ENCODE measurements around the gene GLCE.

Gene GLCE

GRCh38 chr15:69222002-69222474, 61.6 kb downstream of the GLCE start:
- H3K23ac ChIP-seq (ENCODE audit: low read length): no peak overlapping the region
- peak overlapping the region; percentile 10 for H3K18ac ChIP-seq (ENCODE audit: low read length)
- H3K4me2 ChIP-seq (ENCODE audit: low read length): no peak overlapping the region

GRCh38 chr15:69223083-69223813, 62.8 kb downstream of the GLCE start:
- Histone ChIP-seq H4K8ac (ENCODE audit: low read depth, low read length) (no peak overlapping the region), H2AK5ac (ENCODE audit: low read length) (no peak overlapping the region), H2BK120ac (ENCODE audit: insufficient read depth, low read length, poor library complexity) (no peak overlapping the region), H3K4me3 (ENCODE audit: low read depth, low read length) (no peak overlapping the region), H3K4me1 (ENCODE audit: control insufficient read depth in 1 of 2, insufficient read depth in 2 of 2, low read length in 2 of 2) (peaks cover 3% of the 10 kb centered on the region in 2 experiments), H3K36me3 (ENCODE audit: control insufficient read depth in 1 of 2, insufficient read depth in 2 of 2, low read length in 2 of 2) (peaks cover 0 to 3% of the 10 kb centered on the region in 2 experiments), H3K14ac (ENCODE audit: low read length) (no peak overlapping the region), H3K23ac (ENCODE audit: low read length) (no peak overlapping the region), H3K4ac (ENCODE audit: low read depth, low read length) (no peak overlapping the region), H3K27ac (ENCODE audit: low read depth, low read length) (no peak overlapping the region), H2BK5ac (ENCODE audit: low read depth, low read length, poor library complexity) (no peak overlapping the region), H4K91ac (ENCODE audit: low read depth, low read length) (no peak overlapping the region), H2AFZ (ENCODE audit: insufficient read depth, low read length, poor library complexity) (no peak overlapping the region), H3K27me3 (ENCODE audit: insufficient read depth, low read length) (no peaks in the 10 kb centered on the region), H2BK12ac (ENCODE audit: low read length) (no peak overlapping the region), H3K79me1 (ENCODE audit: low read length) (no peaks in the 10 kb centered on the region), H3K9me3 (ENCODE audit: insufficient read depth, low read depth, low read length) (no peaks in the 10 kb centered on the region), H3K79me2 (ENCODE audit: control insufficient read depth, insufficient read depth, low read length, poor library complexity) (no peaks in the 10 kb centered on the region), H3K18ac (ENCODE audit: low read length) (no peak overlapping the region), H3K9ac (ENCODE audit: low read length) (no peak overlapping the region), H4K12ac (ENCODE audit: low read depth, low read length) (no peak overlapping the region), H3K4me2 (ENCODE audit: low read length) (no peak overlapping the region)
- DNase-seq: no peak
- no CpG with 5 or more reads among the region's 4 CpGs for WGBS (ENCODE audit: extremely low coverage, insufficient coverage, insufficient read length)

More at GRCh38 chr15:69222002-69222474, 61.6 kb downstream of the GLCE start:
- no peak overlapping the region for H4K12ac ChIP-seq (ENCODE audit: low read depth, low read length)
- H3K4me3 ChIP-seq (ENCODE audit: low read depth, low read length): peak overlapping the region; percentile 34
- no peak overlapping the region for H3K4ac ChIP-seq (ENCODE audit: low read depth, low read length)
- H3K27me3 ChIP-seq (ENCODE audit: insufficient read depth, low read length): no peaks in the 10 kb centered on the region
- no peak overlapping the region for H3K14ac ChIP-seq (ENCODE audit: low read length)
- H2BK12ac ChIP-seq (ENCODE audit: low read length): no peak overlapping the region
- peaks cover 3% of the 10 kb centered on the region in 2 experiments for H3K4me1 ChIP-seq (ENCODE audit: control insufficient read depth in 1 of 2, insufficient read depth in 2 of 2, low read length in 2 of 2)
- H4K8ac ChIP-seq (ENCODE audit: low read depth, low read length): no peak overlapping the region
- no peak overlapping the region for H3K27ac ChIP-seq (ENCODE audit: low read depth, low read length)
- no peaks in the 10 kb centered on the region for H3K79me2 ChIP-seq (ENCODE audit: control insufficient read depth, insufficient read depth, low read length, poor library complexity)
- no peak overlapping the region for H4K91ac ChIP-seq (ENCODE audit: low read depth, low read length)
- DNase-seq: no peak
- no peak overlapping the region for H2AK5ac ChIP-seq (ENCODE audit: low read length)
- no peak overlapping the region for H2BK5ac ChIP-seq (ENCODE audit: low read depth, low read length, poor library complexity)
- H3K9me3 ChIP-seq (ENCODE audit: insufficient read depth, low read depth, low read length): no peaks in the 10 kb centered on the region
- H2BK120ac ChIP-seq (ENCODE audit: insufficient read depth, low read length, poor library complexity): no peak overlapping the region
- no CpG with 5 or more reads among the region's 6 CpGs for WGBS (ENCODE audit: extremely low coverage, insufficient coverage, insufficient read length)
- no peak overlapping the region for H2AFZ ChIP-seq (ENCODE audit: insufficient read depth, low read length, poor library complexity)
- H3K36me3 ChIP-seq (ENCODE audit: control insufficient read depth in 1 of 2, insufficient read depth in 2 of 2, low read length in 2 of 2): peaks cover 0 to 3% of the 10 kb centered on the region in 2 experiments
- H3K79me1 ChIP-seq (ENCODE audit: low read length): no peaks in the 10 kb centered on the region
- no peak overlapping the region for H3K9ac ChIP-seq (ENCODE audit: low read length)

- Histone ChIP-seq H3K27me3 (ENCODE audit: insufficient read depth, low read length) (no peaks in the 10 kb centered on the region), H2BK120ac (ENCODE audit: insufficient read depth, low read length, poor library complexity) (no peak overlapping the region), H3K18ac (ENCODE audit: low read length) (no peak overlapping the region), H3K9ac (ENCODE audit: low read length) (no peak overlapping the region), H3K4ac (ENCODE audit: low read depth, low read length) (no peak overlapping the region), H3K79me2 (ENCODE audit: control insufficient read depth, insufficient read depth, low read length, poor library complexity) (no peaks in the 10 kb centered on the region), H4K12ac (ENCODE audit: low read depth, low read length) (no peak overlapping the region), H2AK5ac (ENCODE audit: low read length) (no peak overlapping the region), H2BK5ac (ENCODE audit: low read depth, low read length, poor library complexity) (no peak overlapping the region), H3K4me1 (ENCODE audit: control insufficient read depth in 1 of 2, insufficient read depth in 2 of 2, low read length in 2 of 2) (peaks cover 3% of the 10 kb centered on the region in 2 experiments), H3K4me3 (ENCODE audit: low read depth, low read length) (no peak overlapping the region), H2BK12ac (ENCODE audit: low read length) (no peak overlapping the region), H3K14ac (ENCODE audit: low read length) (no peak overlapping the region), H3K36me3 (ENCODE audit: control insufficient read depth in 1 of 2, insufficient read depth in 2 of 2, low read length in 2 of 2) (peaks cover 2 to 3% of the 10 kb centered on the region in 2 experiments), H4K91ac (ENCODE audit: low read depth, low read length) (no peak overlapping the region), H4K8ac (ENCODE audit: low read depth, low read length) (no peak overlapping the region), H3K79me1 (ENCODE audit: low read length) (no peaks in the 10 kb centered on the region), H3K27ac (ENCODE audit: low read depth, low read length) (no peak overlapping the region), H3K4me2 (ENCODE audit: low read length) (no peak overlapping the region), H2AFZ (ENCODE audit: insufficient read depth, low read length, poor library complexity) (no peak overlapping the region), H3K23ac (ENCODE audit: low read length) (no peak overlapping the region), H3K9me3 (ENCODE audit: insufficient read depth, low read depth, low read length) (no peaks in the 10 kb centered on the region)
- WGBS (ENCODE audit: extremely low coverage, insufficient coverage, insufficient read length): no CpG with 5 or more reads among the region's 2 CpGs
- no peak for DNase-seq
Observed at GRCh38 chr15:69224383-69224782, 63.9 kb downstream of the GLCE start.

- H3K23ac ChIP-seq (ENCODE audit: low read length): no peak overlapping the region
- H4K8ac ChIP-seq (ENCODE audit: low read depth, low read length): no peak overlapping the region
- no peak overlapping the region for H3K14ac ChIP-seq (ENCODE audit: low read length)
- no peak overlapping the region for H2BK120ac ChIP-seq (ENCODE audit: insufficient read depth, low read length, poor library complexity)
- H4K91ac ChIP-seq (ENCODE audit: low read depth, low read length): no peak overlapping the region
- no peak overlapping the region for H4K12ac ChIP-seq (ENCODE audit: low read depth, low read length)
- no peak overlapping the region for H3K4me3 ChIP-seq (ENCODE audit: low read depth, low read length)
- H2BK5ac ChIP-seq (ENCODE audit: low read depth, low read length, poor library complexity): no peak overlapping the region
- peaks cover 3% of the 10 kb centered on the region in 2 experiments for H3K4me1 ChIP-seq (ENCODE audit: control insufficient read depth in 1 of 2, insufficient read depth in 2 of 2, low read length in 2 of 2)
- no peak overlapping the region for H2AK5ac ChIP-seq (ENCODE audit: low read length)
- H3K27me3 ChIP-seq (ENCODE audit: insufficient read depth, low read length): no peaks in the 10 kb centered on the region
- H2BK12ac ChIP-seq (ENCODE audit: low read length): no peak overlapping the region
- WGBS (ENCODE audit: extremely low coverage, insufficient coverage, insufficient read length): no CpG with 5 or more reads among the region's 2 CpGs
- H2AFZ ChIP-seq (ENCODE audit: insufficient read depth, low read length, poor library complexity): no peak overlapping the region
- H3K18ac ChIP-seq (ENCODE audit: low read length): no peak overlapping the region
- H3K9ac ChIP-seq (ENCODE audit: low read length): no peak overlapping the region
- DNase-seq: peak in 1 of 2 donors; percentile 47
- no peak overlapping the region for H3K27ac ChIP-seq (ENCODE audit: low read depth, low read length)
- H3K36me3 ChIP-seq (ENCODE audit: control insufficient read depth in 1 of 2, insufficient read depth in 2 of 2, low read length in 2 of 2): peaks cover 2 to 3% of the 10 kb centered on the region in 2 experiments
- H3K79me2 ChIP-seq (ENCODE audit: control insufficient read depth, insufficient read depth, low read length, poor library complexity): no peaks in the 10 kb centered on the region
- H3K4ac ChIP-seq (ENCODE audit: low read depth, low read length): no peak overlapping the region
- H3K4me2 ChIP-seq (ENCODE audit: low read length): no peak overlapping the region
- no peaks in the 10 kb centered on the region for H3K9me3 ChIP-seq (ENCODE audit: insufficient read depth, low read depth, low read length)
- H3K79me1 ChIP-seq (ENCODE audit: low read length): no peaks in the 10 kb centered on the region
Observed at GRCh38 chr15:69225355-69226022, 65.1 kb downstream of the GLCE start.
